Mammary epithelial cell (primary cell): ENCODE data around the gene ARR3.

Experiments used
- CTCF ChIP-seq, 2 donors: IDR thresholded peaks in 1 of 2; conservative IDR thresholded peaks in 1 of 2; 2 replicates each; pipeline ENCODE4 v1.5.1; 2011 to 2012; ENCODE audit warnings: inconsistent platforms in 2 of 2, low read length in 2 of 2, mild to moderate bottlenecking in 2 of 2, control low read depth in 1 of 2, low read depth in 1 of 2; ENCODE audit not compliant: insufficient read depth in 1 of 2; ENCODE audit errors: extremely low read depth in 1 of 2
- EZH2 ChIP-seq: IDR thresholded peaks from 2 replicates; pipeline ENCODE4 v1.6.1; 2012; ENCODE audit warnings: low read length, inconsistent platforms, borderline replicate concordance

- no peak for TF ChIP-seq CTCF (conservative IDR thresholded peaks at IDR 0.05 in 1 of 2, IDR thresholded peaks at IDR 0.05 in 1 of 2; ENCODE audit: extremely low read depth in 1 of 2, insufficient read depth in 1 of 2, low read depth in 1 of 2, low read length in 2 of 2)
- TF ChIP-seq EZH2: no peak
Measured at GRCh38 chrX:70247252-70247651, 20.9 kb upstream of the ARR3 start.
